ENCODE data around the gene TPR. TPM values are rescaled to one million over a fixed set of nuclear protein-coding genes. Genes with fewer than 3 reads are reported as not detected.

The TPR gene
- total and polyA plus RNA-seq, 2 of the 8 experiments (the other 6 are each of a cell fraction or from before 2014, with no cell fraction given): 57.1 to 102 TPM

GRCh38 chr1:186304982-186305949 lies 69.8 kb downstream of the TPR start (continued):
- no peak for TF ChIP-seq CHD7 (IDR thresholded peaks at IDR 0.05; ENCODE audit: insufficient replicate concordance, low read length)
